ENCODE data around the gene OSBPL6.

DNA sequence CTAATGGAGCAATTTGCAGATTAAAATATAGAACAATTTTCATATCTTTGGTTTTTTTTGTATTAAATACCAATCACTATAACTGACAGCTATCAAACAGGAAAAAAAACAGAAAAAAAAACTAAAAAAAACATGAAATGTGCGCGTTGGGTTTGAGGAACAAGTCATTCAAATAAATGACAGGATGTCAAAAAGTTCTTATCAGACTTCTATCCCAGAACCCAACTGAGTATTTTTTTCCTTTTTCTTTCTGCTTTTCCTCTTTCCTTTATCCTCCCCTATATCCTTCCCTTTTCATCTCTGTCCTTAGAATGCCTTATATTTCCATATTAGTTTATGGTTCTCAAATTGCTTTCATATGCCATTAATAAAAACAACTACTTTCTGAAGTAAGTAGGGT is 242.3 kb downstream of the OSBPL6 start:
- TF ChIP-seq CTCF (IDR thresholded peaks at IDR 0.05): no peak
- TF ChIP-seq POLR2A (IDR thresholded peaks at IDR 0.05): no peak

Data from heart left ventricle (tissue), 13 donors.